ENCODE data around the gene SH3BP2.
A peak's percentile ranks its signal among the peaks of the same experiment; 100 is the strongest.

DNA sequence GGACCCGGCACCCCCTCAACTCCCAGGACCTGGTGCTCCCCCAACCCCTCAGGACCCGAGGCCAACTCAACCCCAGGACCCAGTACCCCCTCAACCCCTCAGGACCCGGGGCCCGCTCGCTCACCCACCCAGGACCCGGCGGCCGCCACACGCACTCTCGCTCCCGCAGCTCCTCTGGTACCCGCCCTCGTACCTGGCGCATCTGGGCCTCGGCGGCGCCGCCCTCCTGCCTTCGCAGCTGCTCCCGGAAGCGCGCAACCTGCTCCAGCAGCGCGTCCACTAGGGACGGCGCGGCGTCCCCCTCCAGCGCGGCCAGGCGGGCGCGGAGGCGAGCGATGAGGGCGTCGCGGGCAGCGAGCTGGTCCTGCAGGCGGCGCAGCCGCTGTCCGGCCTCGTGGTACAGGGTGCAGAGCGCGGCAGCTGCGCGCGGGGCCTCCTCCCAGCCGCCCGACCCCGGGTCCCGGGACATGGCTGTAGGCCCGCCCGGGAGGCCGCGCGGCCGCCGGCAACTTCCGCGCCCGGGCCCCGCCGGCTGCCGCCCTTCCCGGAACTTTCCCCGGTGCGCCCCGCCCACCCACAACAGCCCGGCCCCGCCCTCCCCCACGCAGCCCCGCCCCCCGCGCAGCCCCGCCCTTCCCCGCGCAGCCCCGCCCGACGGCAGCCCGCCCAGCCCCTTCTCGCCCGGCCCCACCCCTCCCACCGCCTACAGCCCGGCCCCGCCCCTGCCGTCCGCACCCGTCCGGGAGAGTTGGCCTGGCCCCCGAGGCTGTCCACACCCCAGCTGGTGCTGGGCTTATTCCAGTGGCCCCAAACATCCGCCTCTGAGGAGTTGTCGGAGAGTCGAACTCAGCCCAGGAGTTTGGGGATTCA lies 36.8 kb upstream of the SH3BP2 start, which contains the start of gene TNIP2:
- peak in 2 of 3 donors; percentile 72 to 75 for TF ChIP-seq POLR2AphosphoS5 (IDR thresholded peaks at IDR 0.05)
- TF ChIP-seq POLR2A (IDR thresholded peaks at IDR 0.05): peak; percentile 56

All from transverse colon (tissue), 3 donors.